22Rv1 (cell line): Measurements from ENCODE around the gene ADK.

ENCODE experiments used
- CTCF ChIP-seq: fragments of 450-650 bp; IDR thresholded peaks from 2 replicates; pipeline ENCODE4 v1.5.1; 2017; ENCODE audit warnings: mild to moderate bottlenecking
- ZFX ChIP-seq: fragments of 450-650 bp; IDR thresholded peaks from 2 replicates; pipeline ENCODE4 v1.6.1; 2017; ENCODE audit warnings: antibody characterized with exemption, borderline replicate concordance

DNA sequence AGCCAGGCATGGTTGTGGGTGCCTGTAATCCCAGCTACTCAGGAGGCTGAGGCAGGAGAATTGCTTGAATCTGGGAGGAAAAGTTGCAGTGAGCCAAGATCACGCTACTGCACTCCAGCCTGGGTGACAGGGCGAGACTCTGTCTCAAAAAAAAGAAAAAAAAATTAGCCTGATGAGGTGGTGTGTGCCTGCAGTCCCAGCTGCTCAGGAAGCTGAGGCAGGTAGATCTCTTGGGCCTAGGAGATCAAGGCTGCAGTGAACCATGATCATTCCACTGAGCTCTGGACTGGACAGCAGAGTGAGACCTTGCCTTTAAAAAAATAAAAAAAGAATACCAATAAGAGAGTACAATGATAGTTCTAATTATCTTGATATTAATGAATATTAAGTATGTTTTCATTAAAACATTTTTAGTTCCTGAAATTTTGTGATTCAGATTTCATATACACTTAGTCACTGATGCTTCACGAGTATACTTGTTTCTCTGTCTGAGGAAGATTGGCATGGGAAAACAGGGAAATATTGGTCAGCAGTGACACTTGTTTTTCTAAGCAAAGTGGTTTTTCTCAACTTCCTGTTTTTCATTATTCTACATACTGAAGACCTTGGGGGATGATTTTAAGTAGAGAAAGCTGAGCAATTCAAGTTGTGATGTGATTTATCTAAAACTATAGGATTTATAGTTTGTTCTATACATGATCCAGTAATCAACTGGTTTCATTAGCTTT is 76.8 kb downstream of the ADK start:
- no peak for TF ChIP-seq CTCF
- TF ChIP-seq ZFX: no peak
